Psoas muscle (tissue), 8 donors: ENCODE measurements around the gene CSPG4. TPM values are rescaled to one million over a fixed set of nuclear protein-coding genes. Genes with fewer than 3 reads are reported as not detected.
A peak's percentile ranks its signal among the peaks of the same experiment; 100 is the strongest.

Experiments
- ATAC-seq, 4 donors: fragments of 200-7000 bp; cut with Tn5 transposase; one replicate each; pipeline ENCODE4 v1.9.1; 2020; ENCODE audit warnings: moderate library complexity in 3 of 4, mild to moderate bottlenecking in 2 of 4
- DNase-seq, 2 donors: peaks; one replicate each; pipeline ENCODE4 v3.0.0-alpha.2; 2020
- H3K27ac ChIP-seq: fragments of 200-600 bp; one replicate; pipeline ENCODE4 v1.8.0; 2022
- H3K27me3 ChIP-seq, 3 donors: fragments of 200-600 bp in 1 of 3; one replicate each; pipeline versions ENCODE4 v1.6.1 to v1.8.0; 2013 to 2022; ENCODE audit warnings: low read length in 2 of 3, mild to moderate bottlenecking in 2 of 3, moderate library complexity in 1 of 3; ENCODE audit not compliant: insufficient read depth in 3 of 3
- H3K36me3 ChIP-seq, 2 donors: fragments of 200-600 bp in 1 of 2; one replicate each; pipeline versions ENCODE4 v1.6.1 to v1.8.0; 2013 to 2022; ENCODE audit warnings: low read depth in 1 of 2, mild to moderate bottlenecking in 1 of 2, moderate library complexity in 1 of 2; ENCODE audit not compliant: insufficient read depth in 1 of 2
- H3K4me1 ChIP-seq: fragments of 200-600 bp; one replicate; pipeline ENCODE4 v1.8.0; 2022
- H3K4me3 ChIP-seq: fragments of 200-600 bp; one replicate; pipeline ENCODE4 v1.8.0; 2022; ENCODE audit warnings: mild to moderate bottlenecking
- H3K9me3 ChIP-seq: fragments of 200-600 bp; one replicate; pipeline ENCODE4 v1.8.0; 2022
- WGBS, 3 donors: extraction: QIAGEN DNeasy Blood & Tissue Kit; methylation state at CpG; one replicate each; pipeline versions ENCODE4 v1.1.6 to v1.1.7; 2013; 5-methylcytosine and 5-hydroxymethylcytosine counted together
- intact Hi-C, 2 donors: fragments of 100-400 bp; cut with DNase I; formaldehyde crosslinking; loops; one replicate each; pipeline versions ENCODE4 v1.11.0 to v1.14.2; 2022
- polyA plus RNA-seq, 3 donors: library from polyadenylated mRNA; stranded (reverse); fragments of 200-250 nt; gene quantifications; one replicate each; pipeline ENCODE4 v1.2.3, GENCODE V29; 2013
- total RNA-seq, 4 donors: library from RNA; stranded (reverse); fragmentation: NEBNext Ultra II Directional in 2 of 4; extraction: Animal tissue kit (Norgen Biotek cat#: 25700) in 2 of 4; gene quantifications; one replicate each; pipeline versions ENCODE4 v1.2.1 to v1.2.4, GENCODE V29; 2021 to 2023
- TF ChIP-seq, protein P1 (sequence below): fragments of 200-600 bp; IDR thresholded peaks from one replicate; pipeline ENCODE4 v1.8.0; 2022; ENCODE audit warnings: antibody characterized with exemption
- donor health status: healthy with polysubstance abuse.
- donor health status: DM: no; HTN: no; CAD: no; lungs with moderate emphysema.
- donor health status: Bipolar disorder and iron deficiency.
- donor health status: healthy.
- donor health status: DM: yes; HTN: yes; CAD: no.
- donor health status: DM: no; HTN: no; CAD: no.
- donor health status: DM: no; HTN: no; CAD: no.
- donor health status: DM: yes; HTN: yes; CAD: no.

The CSPG4 gene
- total and polyA plus RNA-seq, 7 donors, result 8.1 to 49.5 (median 15.9) TPM

DNA sequence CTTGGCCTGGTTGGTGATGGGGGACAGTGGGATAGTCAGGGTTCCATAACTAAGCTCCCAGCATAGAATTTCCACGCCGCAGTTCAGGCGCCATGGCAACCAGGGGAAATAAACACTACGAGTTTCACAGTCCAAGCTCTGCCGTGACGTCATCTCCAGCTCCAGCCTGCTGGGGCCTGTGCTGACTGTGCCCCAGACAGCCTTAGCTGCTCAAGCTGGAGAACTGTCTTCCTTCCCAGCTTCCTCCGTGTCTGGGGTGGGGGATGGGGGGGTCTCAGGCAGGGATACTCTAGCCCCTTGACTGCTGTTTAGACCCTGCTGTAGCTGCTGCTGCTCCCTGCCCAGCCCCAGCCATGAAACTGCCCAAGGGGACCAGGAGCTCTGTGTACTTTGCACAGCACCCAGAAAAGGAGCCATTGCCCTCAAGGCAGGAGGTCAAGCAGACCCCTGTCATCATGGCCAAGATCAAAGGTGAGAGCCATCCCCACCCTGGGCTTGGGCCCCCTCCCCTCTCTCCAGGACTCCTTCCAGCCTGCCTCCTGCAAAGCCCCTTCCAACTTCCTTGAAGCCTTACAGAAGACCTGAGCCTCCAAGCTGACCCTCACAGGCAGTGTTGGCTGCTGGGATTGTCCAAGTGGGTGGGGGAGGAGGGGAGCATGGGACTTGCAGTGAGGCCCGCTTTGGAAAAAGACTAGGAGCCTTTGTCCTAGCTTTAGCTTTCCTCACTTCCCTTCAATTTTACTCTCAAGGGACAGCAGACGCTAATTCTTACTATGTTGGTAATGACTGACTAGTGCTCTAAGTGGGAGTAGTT is 11.4 kb upstream of the CSPG4 start:
- ATAC-seq, result peak; percentile 34 to 68 (median 44)
- intact Hi-C loops, result loop anchor here in 1 of 2 donors (5.0 kb wide), 1 partner anchor 37 kb away; no protein-coding TSS in a partner anchor
- Histone ChIP-seq H3K27me3 (no peaks in the 10 kb centered on the region), H3K9me3 (no peaks in the 10 kb centered on the region), H3K27ac (peak overlapping the region; percentile 30), H3K4me3 (no peak overlapping the region), H3K36me3 (no peaks in the 10 kb centered on the region), H3K4me1 (no peaks in the 10 kb centered on the region)
- TF ChIP-seq, protein P1, sequence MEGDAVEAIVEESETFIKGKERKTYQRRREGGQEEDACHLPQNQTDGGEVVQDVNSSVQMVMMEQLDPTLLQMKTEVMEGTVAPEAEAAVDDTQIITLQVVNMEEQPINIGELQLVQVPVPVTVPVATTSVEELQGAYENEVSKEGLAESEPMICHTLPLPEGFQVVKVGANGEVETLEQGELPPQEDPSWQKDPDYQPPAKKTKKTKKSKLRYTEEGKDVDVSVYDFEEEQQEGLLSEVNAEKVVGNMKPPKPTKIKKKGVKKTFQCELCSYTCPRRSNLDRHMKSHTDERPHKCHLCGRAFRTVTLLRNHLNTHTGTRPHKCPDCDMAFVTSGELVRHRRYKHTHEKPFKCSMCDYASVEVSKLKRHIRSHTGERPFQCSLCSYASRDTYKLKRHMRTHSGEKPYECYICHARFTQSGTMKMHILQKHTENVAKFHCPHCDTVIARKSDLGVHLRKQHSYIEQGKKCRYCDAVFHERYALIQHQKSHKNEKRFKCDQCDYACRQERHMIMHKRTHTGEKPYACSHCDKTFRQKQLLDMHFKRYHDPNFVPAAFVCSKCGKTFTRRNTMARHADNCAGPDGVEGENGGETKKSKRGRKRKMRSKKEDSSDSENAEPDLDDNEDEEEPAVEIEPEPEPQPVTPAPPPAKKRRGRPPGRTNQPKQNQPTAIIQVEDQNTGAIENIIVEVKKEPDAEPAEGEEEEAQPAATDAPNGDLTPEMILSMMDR, result no peak
- 35 to 44% (median 42%) methylated on average over 9 of the region's 9 CpGs for WGBS, 3 donors
- DNase-seq, result peak; percentile 85 to 91

DNA sequence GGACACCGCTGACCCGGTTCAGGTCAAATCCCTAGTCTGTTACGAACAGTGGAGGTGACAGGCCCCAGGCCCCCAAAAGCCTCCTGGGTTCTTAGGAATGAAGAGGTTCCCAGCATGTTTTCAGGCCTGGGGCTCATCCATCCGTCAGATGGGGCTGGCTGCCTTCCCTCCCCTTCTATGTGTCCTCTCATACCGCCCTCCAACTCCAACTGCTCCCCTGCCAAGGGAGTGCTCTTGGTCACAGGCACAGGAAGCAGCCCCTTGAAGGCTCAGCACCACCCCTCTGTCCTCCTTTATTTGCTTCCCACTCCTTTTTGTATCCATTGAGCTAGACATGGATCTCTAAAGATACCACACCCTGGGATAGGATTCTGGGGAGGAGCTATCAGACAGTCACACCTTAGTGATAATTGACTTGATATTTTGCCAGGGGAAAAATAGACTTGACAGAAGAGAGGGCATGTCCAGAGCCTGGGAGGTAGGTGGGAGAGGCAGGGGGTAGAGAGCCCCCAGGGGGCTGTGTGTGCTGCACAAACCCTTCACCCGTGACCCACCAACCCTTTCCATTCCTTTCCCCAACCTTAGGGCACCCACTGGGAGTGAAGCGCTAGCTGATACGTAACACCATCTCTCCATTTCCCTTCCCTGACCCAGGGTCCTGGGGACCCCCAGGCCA is 10.7 kb upstream of the CSPG4 start:
- 75 to 79% (median 77%) methylated on average over 8 of the region's 8 CpGs for WGBS, 3 donors
- ATAC-seq (peak in 1 of 4 donors; percentile 10), DNase-seq (no peak)

DNA sequence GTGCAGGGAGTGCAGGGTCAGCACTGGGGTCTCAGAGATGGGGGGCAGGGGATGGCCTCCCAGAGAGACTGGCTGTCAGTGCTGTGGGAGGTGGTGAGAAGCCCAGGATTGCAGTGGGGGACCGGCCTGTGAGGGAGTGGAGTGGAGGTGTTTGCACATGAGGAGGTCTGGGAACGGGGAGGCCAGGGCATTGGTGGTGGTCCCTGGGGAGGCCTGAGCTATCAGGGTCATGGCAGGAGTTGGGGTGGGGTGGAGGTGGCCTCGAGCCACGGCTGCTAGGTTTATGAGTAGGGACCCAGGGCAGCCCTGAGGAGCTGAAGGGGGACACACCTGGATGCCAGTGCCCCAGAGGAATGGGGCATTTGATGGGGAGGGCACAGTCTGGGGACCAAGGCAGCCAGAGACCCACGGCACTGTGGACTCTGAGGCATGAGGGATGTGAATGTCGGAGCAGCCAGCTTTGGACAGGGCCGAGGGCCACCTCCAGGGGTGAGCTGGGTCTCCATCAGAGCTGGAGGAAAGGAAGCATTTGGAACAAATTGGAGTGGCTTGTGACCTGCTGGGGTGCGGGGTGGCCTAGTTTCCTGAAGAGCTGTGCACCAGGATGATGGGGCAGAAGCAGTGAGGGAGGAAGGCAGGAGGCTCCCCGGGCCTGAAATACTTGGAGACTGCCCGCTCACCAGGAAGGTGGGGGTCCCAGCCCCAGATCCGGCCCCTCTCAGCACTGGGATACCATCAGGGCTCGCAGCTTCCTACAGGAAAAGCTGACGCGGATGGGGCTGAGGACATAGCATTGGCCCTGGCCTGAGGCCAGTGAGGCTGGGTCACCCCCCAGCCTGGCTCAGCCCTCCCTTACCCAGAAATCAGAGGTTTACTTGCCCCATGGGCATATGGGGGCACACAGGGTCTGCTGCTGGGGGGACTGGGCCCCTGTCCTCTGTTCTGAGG is 9.5 kb upstream of the CSPG4 start:
- ATAC-seq (no peak), DNase-seq (peak in 1 of 2 donors; percentile 50)
- Histone ChIP-seq H3K36me3 (no peaks in the 10 kb centered on the region), H3K4me3 (no peak overlapping the region), H3K27ac (no peak overlapping the region), H3K4me1 (peaks cover 5% of the 10 kb centered on the region), H3K9me3 (no peaks in the 10 kb centered on the region), H3K27me3 (no peaks in the 10 kb centered on the region)
- intact Hi-C loops, result loop anchor here in 1 of 2 donors (5.0 kb wide), 1 partner anchor 35 kb away; no protein-coding TSS in a partner anchor
- 87 to 91% (median 88%) methylated on average over 11 to 14 of the region's 14 CpGs for WGBS, 3 donors
- TF ChIP-seq, protein P1, result no peak

More for the DNA sequence above, 10.7 kb upstream of the CSPG4 start:
- intact Hi-C loops, result loop anchor here in 1 of 2 donors (5.0 kb wide), 1 partner anchor 36 kb away; no protein-coding TSS in a partner anchor
- Histone ChIP-seq H3K27me3 (no peaks in the 10 kb centered on the region), H3K9me3 (no peaks in the 10 kb centered on the region), H3K4me3 (no peak overlapping the region), H3K4me1 (no peaks in the 10 kb centered on the region), H3K27ac (no peak overlapping the region), H3K36me3 (no peaks in the 10 kb centered on the region)
- TF ChIP-seq, protein P1, result no peak

DNA sequence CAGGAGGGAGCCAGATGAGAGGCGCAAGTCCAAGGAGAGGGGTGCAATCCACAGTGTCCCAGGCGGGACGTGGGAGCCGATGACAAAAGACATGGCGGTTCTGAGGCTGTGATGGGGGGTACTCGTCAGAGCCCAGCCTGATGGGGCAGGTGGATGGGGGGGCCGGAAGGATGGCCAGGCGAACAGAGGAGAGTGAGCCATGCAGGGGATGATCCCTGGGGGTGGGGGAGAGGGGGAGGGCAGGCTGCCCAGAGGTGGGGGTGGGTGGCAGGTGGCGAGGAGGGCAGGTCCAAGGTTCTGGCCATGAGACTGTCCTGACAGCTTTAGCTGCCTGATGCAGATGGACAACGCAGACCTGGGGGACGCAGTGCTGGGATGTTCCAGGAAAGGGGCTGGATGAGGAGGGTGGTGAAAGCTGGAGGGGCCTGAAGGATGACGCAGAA is 8.9 kb upstream of the CSPG4 start:
- peak in 1 of 2 donors; percentile 40 for DNase-seq
- H3K36me3 ChIP-seq, result no peaks in the 10 kb centered on the region
- no peaks in the 10 kb centered on the region for H3K27me3 ChIP-seq
- no peak overlapping the region for H3K27ac ChIP-seq
- ATAC-seq, result no peak
- peaks cover 5% of the 10 kb centered on the region for H3K4me1 ChIP-seq
- intact Hi-C loops, result loop anchor here in 1 of 2 donors (5.0 kb wide), 1 partner anchor 34 kb away; no protein-coding TSS in a partner anchor
- TF ChIP-seq, protein P1, result no peak
- no peaks in the 10 kb centered on the region for H3K9me3 ChIP-seq
- WGBS, 3 donors, result 82 to 87% (median 86%) methylated on average over 12 of the region's 12 CpGs
- no peak overlapping the region for H3K4me3 ChIP-seq
